ENCODE measurements around the gene PCBD2. TPM values are rescaled to one million over a fixed set of nuclear protein-coding genes. Genes with fewer than 3 reads are reported as not detected.
"Not testable (repeated sequence)": the region's sequence is repeated elsewhere in the genome, so short reads cannot be mapped to it uniquely, and the experiment has no call there.

Gene PCBD2
- total RNA-seq, 2 donors from 2014 or later, result 22.1 to 22.2 TPM

- H3K36me3 Mint-ChIP-seq (ENCODE audit: insufficient read depth in 2 of 2), result peaks cover 5 to 10% of the 10 kb centered on the region in 2 donors
- DNase-seq (no peak), ATAC-seq (replicated peaks in 1 of 2) (no peak)
- no peak overlapping the region for H3K27ac Mint-ChIP-seq
- no peaks in the 10 kb centered on the region for H3K27me3 Mint-ChIP-seq (ENCODE audit: low read depth)
- no peak overlapping the region for H3K4me3 Mint-ChIP-seq
- H3K9me3 Mint-ChIP-seq, result no peaks in the 10 kb centered on the region
- peaks cover 22% of the 10 kb centered on the region for H3K4me1 Mint-ChIP-seq (ENCODE audit: low read depth)
Measured at GRCh38 chr5:134887593-134888159, 17.3 kb upstream of the PCBD2 start.

- no peak for DNase-seq
- Mint-ChIP-seq H3K4me1 (ENCODE audit: low read depth) (peaks cover 22% of the 10 kb centered on the region), H3K27ac (no peak overlapping the region), H3K9me3 (no peaks in the 10 kb centered on the region), H3K36me3 (ENCODE audit: insufficient read depth in 2 of 2) (peaks cover 5 to 13% of the 10 kb centered on the region in 2 donors), H3K4me3 (no peak overlapping the region), H3K27me3 (ENCODE audit: low read depth) (no peaks in the 10 kb centered on the region)
- ATAC-seq (replicated peaks in 1 of 2), result no peak
Measured at GRCh38 chr5:134889335-134889734, 15.6 kb upstream of the PCBD2 start.

GRCh38 chr5:134891473-134891872 is 13.5 kb upstream of the PCBD2 start:
- Mint-ChIP-seq H3K36me3 (ENCODE audit: insufficient read depth in 2 of 2) (peaks cover 5 to 13% of the 10 kb centered on the region in 2 donors), H3K4me1 (ENCODE audit: low read depth) (peaks cover 22% of the 10 kb centered on the region), H3K27me3 (ENCODE audit: low read depth) (no peaks in the 10 kb centered on the region), H3K4me3 (no peak overlapping the region), H3K27ac (no peak overlapping the region), H3K9me3 (no peaks in the 10 kb centered on the region)
- DNase-seq (no peak), ATAC-seq (replicated peaks in 1 of 2) (peak; percentile 44 to 58)

GRCh38 chr5:134892282-134892681 is 12.6 kb upstream of the PCBD2 start:
- Mint-ChIP-seq H3K36me3 (ENCODE audit: insufficient read depth in 2 of 2) (peaks cover 5 to 13% of the 10 kb centered on the region in 2 donors), H3K4me3 (no peak overlapping the region), H3K27ac (no peak overlapping the region), H3K4me1 (ENCODE audit: low read depth) (peaks cover 22% of the 10 kb centered on the region), H3K9me3 (no peaks in the 10 kb centered on the region), H3K27me3 (ENCODE audit: low read depth) (no peaks in the 10 kb centered on the region)
- no peak for ATAC-seq (replicated peaks in 1 of 2)
- no peak for DNase-seq

GRCh38 chr5:134892926-134893325 is 12.0 kb upstream of the PCBD2 start:
- H3K4me3 Mint-ChIP-seq, result no peak overlapping the region
- H3K36me3 Mint-ChIP-seq (ENCODE audit: insufficient read depth in 2 of 2), result peaks cover 5 to 11% of the 10 kb centered on the region in 2 donors
- no peaks in the 10 kb centered on the region for H3K9me3 Mint-ChIP-seq

GRCh38 chr5:134893748-134894505 is 11.0 kb upstream of the PCBD2 start:
- DNase-seq, result no peak

More at GRCh38 chr5:134892926-134893325, 12.0 kb upstream of the PCBD2 start:
- Mint-ChIP-seq H3K27me3 (ENCODE audit: low read depth) (no peaks in the 10 kb centered on the region), H3K4me1 (ENCODE audit: low read depth) (peaks cover 22% of the 10 kb centered on the region), H3K27ac (no peak overlapping the region)
- no peak for ATAC-seq (replicated peaks in 1 of 2)
- no peak for DNase-seq

GRCh38 chr5:134902071-134902801 is 2.7 kb upstream of the PCBD2 start:
- peak overlapping the region; percentile 3 for H3K27ac Mint-ChIP-seq
- peaks cover 2 to 3% of the 10 kb centered on the region in 2 donors for H3K36me3 Mint-ChIP-seq (ENCODE audit: insufficient read depth in 2 of 2)
- ATAC-seq (replicated peaks in 1 of 2), result no peak
- H3K27me3 Mint-ChIP-seq (ENCODE audit: low read depth), result no peaks in the 10 kb centered on the region
- DNase-seq, result no peak
- no peaks in the 10 kb centered on the region for H3K9me3 Mint-ChIP-seq
- H3K4me3 Mint-ChIP-seq, result peak overlapping the region in 1 of 2 donors; percentile 22
- H3K4me1 Mint-ChIP-seq (ENCODE audit: low read depth), result peaks cover 21% of the 10 kb centered on the region

More at GRCh38 chr5:134893748-134894505, 11.0 kb upstream of the PCBD2 start:
- no peak overlapping the region for H3K4me3 Mint-ChIP-seq
- no peaks in the 10 kb centered on the region for H3K9me3 Mint-ChIP-seq
- ATAC-seq (replicated peaks in 1 of 2), result no peak
- H3K27ac Mint-ChIP-seq, result no peak overlapping the region
- no peaks in the 10 kb centered on the region for H3K27me3 Mint-ChIP-seq (ENCODE audit: low read depth)
- peaks cover 22% of the 10 kb centered on the region for H3K4me1 Mint-ChIP-seq (ENCODE audit: low read depth)
- H3K36me3 Mint-ChIP-seq (ENCODE audit: insufficient read depth in 2 of 2), result peaks cover 5 to 11% of the 10 kb centered on the region in 2 donors

- Mint-ChIP-seq H3K36me3 (ENCODE audit: insufficient read depth in 2 of 2) (peaks cover 3 to 4% of the 10 kb centered on the region in 2 donors), H3K4me3 (peak overlapping the region; percentile 97 to 99), H3K27me3 (ENCODE audit: low read depth) (no peaks in the 10 kb centered on the region), H3K9me3 (no peaks in the 10 kb centered on the region), H3K4me1 (ENCODE audit: low read depth) (peaks cover 24% of the 10 kb centered on the region), H3K27ac (peak overlapping the region; percentile 100)
- DNase-seq (peak; percentile 67 to 73), ATAC-seq (replicated peaks in 1 of 2) (peak; percentile 14 to 26)
Measured at GRCh38 chr5:134905246-134905996, 490 bp downstream of the PCBD2 start.

- Mint-ChIP-seq H3K36me3 (ENCODE audit: insufficient read depth in 2 of 2) (peaks cover 3 to 4% of the 10 kb centered on the region in 2 donors), H3K9me3 (no peaks in the 10 kb centered on the region), H3K4me3 (peak overlapping the region; percentile 63 to 67), H3K4me1 (ENCODE audit: low read depth) (peaks cover 24% of the 10 kb centered on the region), H3K27me3 (ENCODE audit: low read depth) (no peaks in the 10 kb centered on the region), H3K27ac (peak overlapping the region; percentile 75)
- DNase-seq (no peak), ATAC-seq (replicated peaks in 1 of 2) (no peak)
Measured at GRCh38 chr5:134906811-134907210, 1.9 kb downstream of the PCBD2 start.

GRCh38 chr5:134910752-134911151 is 5.8 kb downstream of the PCBD2 start:
- H3K4me1 Mint-ChIP-seq (ENCODE audit: low read depth), result peaks cover 16% of the 10 kb centered on the region
- H3K27ac Mint-ChIP-seq; DNase-seq; H3K36me3 Mint-ChIP-seq (ENCODE audit: insufficient read depth in 2 of 2); H3K27me3 Mint-ChIP-seq (ENCODE audit: low read depth); H3K9me3 Mint-ChIP-seq; ATAC-seq (replicated peaks in 1 of 2); H3K4me3 Mint-ChIP-seq: not testable (repeated sequence)

- no peaks in the 10 kb centered on the region for H3K27me3 Mint-ChIP-seq (ENCODE audit: low read depth)
- no peaks in the 10 kb centered on the region for H3K9me3 Mint-ChIP-seq
- ATAC-seq (replicated peaks in 1 of 2) (no peak), DNase-seq (no peak)
- H3K36me3 Mint-ChIP-seq (ENCODE audit: insufficient read depth in 2 of 2), result peaks cover 0 to 4% of the 10 kb centered on the region in 2 donors
- H3K4me3 Mint-ChIP-seq, result no peak overlapping the region
- peaks cover 9% of the 10 kb centered on the region for H3K4me1 Mint-ChIP-seq (ENCODE audit: low read depth)
- no peak overlapping the region for H3K27ac Mint-ChIP-seq
Measured at GRCh38 chr5:134911285-134912206, 6.6 kb downstream of the PCBD2 start.

- ATAC-seq (replicated peaks in 1 of 2), result no peak
Measured at GRCh38 chr5:134913254-134913653, 8.3 kb downstream of the PCBD2 start.

More at GRCh38 chr5:134913254-134913653, 8.3 kb downstream of the PCBD2 start:
- Mint-ChIP-seq H3K4me1 (ENCODE audit: low read depth) (peaks cover 12% of the 10 kb centered on the region), H3K4me3 (no peak overlapping the region), H3K9me3 (no peaks in the 10 kb centered on the region), H3K27ac (no peak overlapping the region), H3K27me3 (ENCODE audit: low read depth) (no peaks in the 10 kb centered on the region), H3K36me3 (ENCODE audit: insufficient read depth in 2 of 2) (peaks cover 0 to 6% of the 10 kb centered on the region in 2 donors)
- no peak for DNase-seq
